A549 (cell line): ENCODE data around the gene LRP5. TPM values are rescaled to one million over a fixed set of nuclear protein-coding genes. Genes with fewer than 3 reads are reported as not detected.

ENCODE experiments used
- ATAC-seq, 2 experiments: fragments of 200-7000 bp in 1 of 2; fragments of >200 bp in 1 of 2; cut with Nextera tagmentation in 1 of 2; cut with Tn5 transposase in 1 of 2; 3 replicates each; pipeline versions ENCODE4 v1.8.0 to v1.9.1; 2018 to 2020; ENCODE audit warnings: mild to moderate bottlenecking in 1 of 2, moderate library complexity in 1 of 2
- CTCF ChIA-PET: fragments of 300-600 bp; sonication (Branson Sonifier 250); formaldehyde crosslinking; extraction: SDS; loops from one replicate; lab custom pipeline; 2021; ENCODE audit warnings: antibody characterized with exemption, inconsistent platforms; lab: Yijun Ruan, JAX
- POLR2A ChIA-PET: fragments of 350-600 bp; formaldehyde crosslinking; extraction: SDS; loops from one replicate; lab custom pipeline; 2021; ENCODE audit warnings: antibody characterized with exemption, inconsistent platforms; lab: Yijun Ruan, JAX
- DNase-seq, 2 experiments: peaks; one replicate each; pipeline versions ENCODE4 v3.0.0 to v3.0.0-alpha.2; 2011 to 2016; ENCODE audit warnings: low read depth in 1 of 2, low spot score in 1 of 2
- FAIRE-seq: peaks from 2 replicates; lab custom pipeline; 2011; peaks lifted over from hg19 to GRCh38; lab: Jason Lieb, UNC
- H3K27ac ChIP-seq, 2 experiments: fragments of >200 bp; sonication (Bioruptor Twin); formaldehyde crosslinking; 3 replicates each; pipeline ENCODE4 v1.5.1; 2016 to 2017
- H3K4me1 ChIP-seq: fragments of >200 bp; sonication (Bioruptor Twin); formaldehyde crosslinking; 3 replicates; pipeline ENCODE4 v1.6.1; 2016
- H3K4me2 ChIP-seq: fragments of >200 bp; sonication (Bioruptor Twin); formaldehyde crosslinking; 3 replicates; pipeline ENCODE4 v1.6.1; 2016
- H3K4me3 ChIP-seq: fragments of >200 bp; sonication (Bioruptor Twin); formaldehyde crosslinking; 3 replicates; pipeline ENCODE4 v1.5.1; 2016
- H3K9me3 ChIP-seq: fragments of >200 bp; sonication (Bioruptor Twin); formaldehyde crosslinking; 3 replicates; pipeline ENCODE4 v1.6.1; 2016
- BCL3 ChIP-seq: fragments of >200 bp; sonication (Bioruptor Twin); formaldehyde crosslinking; IDR thresholded peaks from 3 replicates; pipeline ENCODE4 v1.6.1; 2016
- BHLHE40 ChIP-seq: IDR thresholded peaks from 2 replicates; pipeline ENCODE4 v1.6.1; 2012; ENCODE audit warnings: low read depth, low read length, inconsistent platforms
- FOXS1 ChIP-seq: fragments of 250-450 bp; sonication (Bioruptor Pico); IDR thresholded peaks from 2 replicates; pipeline ENCODE4 v1.5.0; 2020; ENCODE audit warnings: mild to moderate bottlenecking, moderate library complexity
- HOXB13 ChIP-seq: fragments of 250-450 bp; sonication (Bioruptor Pico); IDR thresholded peaks from 2 replicates; pipeline ENCODE4 v1.5.0; 2020; ENCODE audit warnings: low read depth, mild to moderate bottlenecking, moderate library complexity
- HOXB5 ChIP-seq: fragments of 250-450 bp; sonication (Bioruptor Pico); IDR thresholded peaks from 2 replicates; pipeline ENCODE4 v1.5.0; 2020; ENCODE audit warnings: mild to moderate bottlenecking, moderate library complexity
- JUN ChIP-seq, 2 experiments: fragments of >200 bp; sonication (Bioruptor Twin); formaldehyde crosslinking; IDR thresholded peaks; 2 replicates in 1 of 2; 3 replicates in 1 of 2; pipeline ENCODE4 v1.6.1; 2016 to 2017
- MAX ChIP-seq: IDR thresholded peaks from 2 replicates; pipeline ENCODE4 v1.6.1; 2012
- MYC ChIP-seq: IDR thresholded peaks from 2 replicates; pipeline ENCODE4 v1.6.1; 2012; ENCODE audit warnings: mild to moderate bottlenecking, inconsistent platforms, low read length, improper control_type of control experiment, borderline replicate concordance
- RARB ChIP-seq: fragments of 250-450 bp; sonication (Bioruptor Pico); IDR thresholded peaks from 2 replicates; pipeline ENCODE4 v1.8.0; 2021; ENCODE audit warnings: mild to moderate bottlenecking, moderate library complexity
- ZNF302 ChIP-seq: fragments of 250-450 bp; sonication (Bioruptor Pico); IDR thresholded peaks from 2 replicates; pipeline ENCODE4 v1.9.0; 2021; ENCODE audit warnings: inconsistent platforms, mild to moderate bottlenecking, moderate library complexity
- WGBS: methylation state at CpG from one replicate; pipeline ENCODE4 v1.1.6; 2017; ENCODE audit errors: missing lambda C conversion rate; 5-methylcytosine and 5-hydroxymethylcytosine counted together
- polyA plus RNA-seq, 4 experiments: library from polyadenylated mRNA; depleted of rRNA in 3 of 4; stranded (reverse); fragments of >200 nt; fragmentation: RNase III in 1 of 4; extraction: RNeasy Plus Mini Kit Qiagen cat#74134 plus additional on column Dnase treatment in 1 of 4; gene quantifications; 2 replicates in 3 of 4; 3 replicates in 1 of 4; pipeline ENCODE4 v1.2.3, GENCODE V29; 2011 to 2017
- TF ChIP-seq, protein P1 (sequence below): IDR thresholded peaks from 2 replicates; pipeline ENCODE4 v1.6.1; 2012; ENCODE audit warnings: low read depth, borderline replicate concordance
- TF ChIP-seq, protein P2 (sequence below): fragments of 200-600 bp; sonication (generic); IDR thresholded peaks from 2 replicates; pipeline ENCODE4 v1.6.1; 2016; ENCODE audit warnings: antibody characterized with exemption, mild to moderate bottlenecking, moderate library complexity
- TF ChIP-seq, protein P3 (sequence below): fragments of 250-450 bp; sonication (Bioruptor Pico); IDR thresholded peaks from 2 replicates; pipeline ENCODE4 v1.5.0; 2020; ENCODE audit warnings: low read depth, mild to moderate bottlenecking, moderate library complexity

LRP5 gene
- polyA plus RNA-seq, 2 of the 4 experiments (the other 2 are of a cell fraction): 10.9 to 32.3 TPM

DNA sequence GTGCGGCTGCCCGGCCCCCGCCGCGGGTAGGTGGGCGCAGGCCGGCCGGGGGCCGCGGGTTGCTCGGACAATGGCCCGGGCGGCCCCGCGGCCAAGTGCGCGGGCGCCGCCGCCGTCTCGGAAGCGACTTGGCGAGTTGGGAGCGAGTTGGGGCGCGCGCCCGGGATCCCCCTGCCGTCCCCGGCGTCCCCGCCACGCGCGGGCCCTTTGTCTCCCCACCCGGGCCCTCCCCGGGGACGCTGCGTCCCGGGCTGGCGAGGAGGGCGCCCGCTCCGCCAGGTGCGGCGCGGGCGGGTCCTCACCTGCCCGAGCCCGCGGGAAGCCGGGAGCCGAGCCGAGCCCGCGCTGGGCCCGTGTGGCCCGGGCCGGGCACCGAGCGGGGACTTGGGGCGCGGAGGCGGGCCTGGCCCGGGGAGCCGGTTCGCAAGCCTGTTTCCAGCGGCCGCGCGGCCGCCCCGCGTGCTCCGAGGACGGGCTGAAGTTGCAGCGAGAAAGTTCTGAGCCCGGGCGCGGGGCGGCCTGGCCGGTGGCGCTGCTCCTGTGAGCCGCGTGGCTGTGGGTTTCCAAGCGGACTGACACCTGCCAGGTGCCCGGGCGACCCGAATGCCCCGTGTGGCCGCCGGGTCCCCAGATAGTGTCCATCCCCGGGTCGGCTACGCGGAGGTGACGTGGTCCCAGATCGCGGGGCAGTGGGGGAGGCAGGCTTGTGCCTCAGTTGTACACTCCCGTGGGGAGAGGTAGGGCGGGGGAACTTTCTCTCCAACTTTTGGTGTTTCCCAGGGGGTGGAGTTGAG is 586 bp downstream of the LRP5 start:
- ATAC-seq (peak; percentile 4 to 37), DNase-seq (no peak), FAIRE-seq (no peak)
- no peak for TF ChIP-seq FOXS1 (CRISPR knock-in tag)
- peak; percentile 23 to 55; a peak in 1 of 5 replicates for TF ChIP-seq JUN (IDR thresholded peaks at IDR 0.05)
- 0 out of 2 replicates have a peak, but pooled peaks have one; percentile 21 for TF ChIP-seq HOXB5 (CRISPR knock-in tag)
- TF ChIP-seq, protein P1, sequence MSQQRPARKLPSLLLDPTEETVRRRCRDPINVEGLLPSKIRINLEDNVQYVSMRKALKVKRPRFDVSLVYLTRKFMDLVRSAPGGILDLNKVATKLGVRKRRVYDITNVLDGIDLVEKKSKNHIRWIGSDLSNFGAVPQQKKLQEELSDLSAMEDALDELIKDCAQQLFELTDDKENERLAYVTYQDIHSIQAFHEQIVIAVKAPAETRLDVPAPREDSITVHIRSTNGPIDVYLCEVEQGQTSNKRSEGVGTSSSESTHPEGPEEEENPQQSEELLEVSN: peak; percentile 45; the same call in 1 of the 2 replicates
- TF ChIP-seq ZNF302: no peak
- TF ChIP-seq MAX: peak; percentile 53; the same call in 1 of the 2 replicates
- TF ChIP-seq HOXB13 (CRISPR knock-in tag): no peak
- TF ChIP-seq MYC: peak; percentile 36; the same call in 1 of the 2 replicates
- TF ChIP-seq, protein P2, sequence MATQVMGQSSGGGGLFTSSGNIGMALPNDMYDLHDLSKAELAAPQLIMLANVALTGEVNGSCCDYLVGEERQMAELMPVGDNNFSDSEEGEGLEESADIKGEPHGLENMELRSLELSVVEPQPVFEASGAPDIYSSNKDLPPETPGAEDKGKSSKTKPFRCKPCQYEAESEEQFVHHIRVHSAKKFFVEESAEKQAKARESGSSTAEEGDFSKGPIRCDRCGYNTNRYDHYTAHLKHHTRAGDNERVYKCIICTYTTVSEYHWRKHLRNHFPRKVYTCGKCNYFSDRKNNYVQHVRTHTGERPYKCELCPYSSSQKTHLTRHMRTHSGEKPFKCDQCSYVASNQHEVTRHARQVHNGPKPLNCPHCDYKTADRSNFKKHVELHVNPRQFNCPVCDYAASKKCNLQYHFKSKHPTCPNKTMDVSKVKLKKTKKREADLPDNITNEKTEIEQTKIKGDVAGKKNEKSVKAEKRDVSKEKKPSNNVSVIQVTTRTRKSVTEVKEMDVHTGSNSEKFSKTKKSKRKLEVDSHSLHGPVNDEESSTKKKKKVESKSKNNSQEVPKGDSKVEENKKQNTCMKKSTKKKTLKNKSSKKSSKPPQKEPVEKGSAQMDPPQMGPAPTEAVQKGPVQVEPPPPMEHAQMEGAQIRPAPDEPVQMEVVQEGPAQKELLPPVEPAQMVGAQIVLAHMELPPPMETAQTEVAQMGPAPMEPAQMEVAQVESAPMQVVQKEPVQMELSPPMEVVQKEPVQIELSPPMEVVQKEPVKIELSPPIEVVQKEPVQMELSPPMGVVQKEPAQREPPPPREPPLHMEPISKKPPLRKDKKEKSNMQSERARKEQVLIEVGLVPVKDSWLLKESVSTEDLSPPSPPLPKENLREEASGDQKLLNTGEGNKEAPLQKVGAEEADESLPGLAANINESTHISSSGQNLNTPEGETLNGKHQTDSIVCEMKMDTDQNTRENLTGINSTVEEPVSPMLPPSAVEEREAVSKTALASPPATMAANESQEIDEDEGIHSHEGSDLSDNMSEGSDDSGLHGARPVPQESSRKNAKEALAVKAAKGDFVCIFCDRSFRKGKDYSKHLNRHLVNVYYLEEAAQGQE: no peak
- TF ChIP-seq BHLHE40: no peak
- Histone ChIP-seq H3K27ac (peak overlapping the region; percentile 90 to 99), H3K4me3 (peak overlapping the region; percentile 91), H3K4me2 (peak overlapping the region; percentile 94), H3K9me3 (no peaks in the 10 kb centered on the region), H3K4me1 (peaks cover 37% of the 10 kb centered on the region)
- WGBS: 0% methylated on average over 4 of the region's 102 CpGs
- ChIA-PET CTCF (interaction anchor here (0.6 to 6.9 kb wide), 11 partner anchors 9 to 70 kb away, joined by 3 to 75 read pairs (median 4); no protein-coding TSS in a partner anchor), POLR2A (no interaction called here)

- H3K27ac ChIP-seq: peak overlapping the region; percentile 90 to 99
- FAIRE-seq (no peak), DNase-seq (peak in 1 of 2 experiments; percentile 39), ATAC-seq (peak; percentile 15 to 39; a peak in 3 of 6 replicates)
- ChIA-PET POLR2A (interaction anchor here (0.7 kb wide), 1 partner anchor 15 kb away, joined by 3 read pairs; no protein-coding TSS in a partner anchor), CTCF (interaction anchor here (0.6 to 3.5 kb wide), 11 partner anchors 11 to 78 kb away, joined by 3 to 30 read pairs (median 4); no protein-coding TSS in a partner anchor)
- H3K4me1 ChIP-seq: peaks cover 37% of the 10 kb centered on the region
- peak overlapping the region; percentile 94 for H3K4me2 ChIP-seq
- peak overlapping the region; percentile 91 for H3K4me3 ChIP-seq
- TF ChIP-seq MAX: peak; percentile 62
- no peak for TF ChIP-seq FOXS1 (CRISPR knock-in tag)
- 3% methylated on average over 19 of the region's 19 CpGs for WGBS
- no peaks in the 10 kb centered on the region for H3K9me3 ChIP-seq
These were observed 1.3 kb downstream of the LRP5 start for GRCh38 chr11:68313574-68314202.

DNA sequence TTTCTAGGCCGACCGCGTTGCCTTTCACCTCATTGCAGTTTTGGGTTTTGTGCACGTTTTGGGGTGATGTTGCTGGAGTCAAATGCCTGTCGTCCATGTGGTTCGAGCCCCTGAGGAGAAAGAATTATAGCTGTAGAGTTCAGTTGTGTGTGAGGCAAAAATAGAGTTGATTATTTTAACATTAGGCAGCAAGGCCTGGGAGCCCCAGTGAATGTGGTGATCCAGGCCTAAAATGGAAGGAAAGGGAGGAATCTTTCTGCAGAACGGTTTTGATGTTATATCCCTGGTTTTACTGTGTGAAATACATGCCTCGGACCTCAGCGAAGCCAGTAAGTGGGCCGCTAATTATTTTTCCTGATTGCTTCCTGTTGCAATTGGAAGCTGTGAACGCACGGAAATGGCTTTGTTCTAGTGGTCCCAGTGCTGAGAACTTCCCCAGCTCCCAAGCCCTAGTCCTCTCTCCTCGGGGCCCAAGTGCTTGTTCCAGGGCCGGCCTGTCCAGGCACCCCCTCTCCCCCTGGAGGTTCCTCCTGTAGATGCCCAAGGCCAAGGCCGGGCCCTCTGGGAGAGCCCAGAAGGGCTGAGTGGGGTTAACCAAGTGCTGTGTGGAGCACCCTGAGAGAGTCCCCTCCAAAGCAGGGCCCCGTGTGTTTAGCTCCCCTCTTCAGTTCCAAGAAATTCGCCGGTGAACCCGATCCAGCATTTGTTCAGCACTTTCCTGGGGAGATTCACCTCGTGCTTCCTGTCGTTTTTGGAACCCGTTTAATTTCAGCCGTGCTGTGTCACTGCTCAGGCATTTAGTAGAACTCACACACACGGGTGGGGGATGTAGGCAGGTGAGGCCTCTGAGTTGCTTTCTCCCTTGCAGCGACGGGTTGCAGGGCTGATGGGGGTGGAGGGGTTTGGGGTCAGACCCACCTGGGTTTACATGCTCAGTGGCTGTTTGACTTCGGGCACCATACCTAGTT is 2.1 kb downstream of the LRP5 start:
- POLR2A ChIA-PET: interaction anchor here (0.7 kb wide), 1 partner anchor 16 kb away, joined by 3 read pairs; no protein-coding TSS in a partner anchor
- no peaks in the 10 kb centered on the region for H3K9me3 ChIP-seq
- peak; percentile 55 to 79 for ATAC-seq
- CTCF ChIA-PET: interaction anchor here (0.5 to 3.5 kb wide), 16 partner anchors 12 to 110 kb away, joined by 3 to 30 read pairs (median 4); no protein-coding TSS in a partner anchor
- peaks cover 37% of the 10 kb centered on the region for H3K4me1 ChIP-seq
- H3K27ac ChIP-seq: peak overlapping the region; percentile 90 to 99
- TF ChIP-seq HOXB5 (CRISPR knock-in tag): 0 out of 2 replicates have a peak, but pooled peaks have one; percentile 27
- no peak for TF ChIP-seq BCL3
- peak in 1 of 2 experiments; percentile 18; a peak in 1 of 5 replicates for TF ChIP-seq JUN (IDR thresholded peaks at IDR 0.05)
- TF ChIP-seq RARB (CRISPR knock-in tag): no peak
- TF ChIP-seq, protein P3, sequence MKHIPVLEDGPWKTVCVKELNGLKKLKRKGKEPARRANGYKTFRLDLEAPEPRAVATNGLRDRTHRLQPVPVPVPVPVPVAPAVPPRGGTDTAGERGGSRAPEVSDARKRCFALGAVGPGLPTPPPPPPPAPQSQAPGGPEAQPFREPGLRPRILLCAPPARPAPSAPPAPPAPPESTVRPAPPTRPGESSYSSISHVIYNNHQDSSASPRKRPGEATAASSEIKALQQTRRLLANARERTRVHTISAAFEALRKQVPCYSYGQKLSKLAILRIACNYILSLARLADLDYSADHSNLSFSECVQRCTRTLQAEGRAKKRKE (CRISPR knock-in tag): no peak
- peak; percentile 56; the same call in 1 of the 2 replicates for TF ChIP-seq MAX
- TF ChIP-seq, all 56 proteins: peak for 3
- FAIRE-seq (no peak), DNase-seq (peak in 1 of 2 experiments; percentile 60)
- H3K4me2 ChIP-seq: peak overlapping the region; percentile 94
- 3% methylated on average over 26 of the region's 27 CpGs for WGBS
- H3K4me3 ChIP-seq: peak overlapping the region; percentile 91
